Fibroblast of gingiva (primary cell): ENCODE results near the gene C22orf23.
A peak's percentile ranks its signal among the peaks of the same experiment; 100 is the strongest.

Experiments used
- DNase-seq: peaks from one replicate; pipeline ENCODE4 v3.0.0-alpha.2; 2011; ENCODE audit warnings: low read depth

C22orf23 gene

DNA sequence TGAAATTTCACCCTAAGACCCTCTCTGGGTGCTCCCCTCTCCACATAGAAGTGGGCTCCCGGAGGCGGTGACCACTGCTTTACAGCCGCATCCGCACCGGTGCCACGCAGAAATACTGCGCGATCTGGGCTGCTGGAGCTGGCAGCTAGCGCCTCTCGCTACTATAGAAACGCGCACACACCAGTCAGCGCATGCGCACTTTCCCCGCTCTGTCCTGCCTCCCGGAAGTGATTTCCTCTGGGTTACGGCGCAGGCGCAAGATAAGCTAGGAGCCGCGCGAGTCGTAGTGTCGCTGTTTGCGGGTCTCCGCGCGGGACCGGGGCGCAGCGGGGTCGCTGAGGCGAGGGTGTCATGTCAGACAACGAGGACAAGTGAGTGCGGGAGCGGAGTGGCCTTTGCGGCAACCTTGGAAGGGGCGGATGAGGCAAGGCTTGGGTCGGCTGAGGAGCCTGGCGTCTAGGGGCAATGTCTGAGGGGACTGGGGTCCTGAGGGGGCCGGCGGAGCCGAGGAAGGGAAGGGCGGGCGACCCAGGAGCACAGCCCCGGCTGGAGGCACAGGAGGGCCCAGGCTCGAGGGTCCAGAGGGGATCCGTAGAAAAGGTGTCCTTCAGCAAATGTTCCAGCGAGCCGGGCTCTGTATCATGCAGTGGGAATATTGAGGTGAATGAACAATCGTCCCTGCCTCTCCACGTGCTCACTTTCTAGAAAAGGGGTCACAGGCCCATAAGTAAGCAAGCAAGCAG, at the start of gene C22orf23, which contains the start of gene POLR2F:
Gene C22orf23, minus strand, starts transcription at position 165 of the 743 bp plus-strand sequence. CDS start 452 bp downstream, outside the sequence.
Gene POLR2F, plus strand, starts transcription at position 263 of the 743 bp plus-strand sequence. Its CDS starts 89 bp downstream, at position 352.
- DNase-seq = peak; percentile 92

DNA sequence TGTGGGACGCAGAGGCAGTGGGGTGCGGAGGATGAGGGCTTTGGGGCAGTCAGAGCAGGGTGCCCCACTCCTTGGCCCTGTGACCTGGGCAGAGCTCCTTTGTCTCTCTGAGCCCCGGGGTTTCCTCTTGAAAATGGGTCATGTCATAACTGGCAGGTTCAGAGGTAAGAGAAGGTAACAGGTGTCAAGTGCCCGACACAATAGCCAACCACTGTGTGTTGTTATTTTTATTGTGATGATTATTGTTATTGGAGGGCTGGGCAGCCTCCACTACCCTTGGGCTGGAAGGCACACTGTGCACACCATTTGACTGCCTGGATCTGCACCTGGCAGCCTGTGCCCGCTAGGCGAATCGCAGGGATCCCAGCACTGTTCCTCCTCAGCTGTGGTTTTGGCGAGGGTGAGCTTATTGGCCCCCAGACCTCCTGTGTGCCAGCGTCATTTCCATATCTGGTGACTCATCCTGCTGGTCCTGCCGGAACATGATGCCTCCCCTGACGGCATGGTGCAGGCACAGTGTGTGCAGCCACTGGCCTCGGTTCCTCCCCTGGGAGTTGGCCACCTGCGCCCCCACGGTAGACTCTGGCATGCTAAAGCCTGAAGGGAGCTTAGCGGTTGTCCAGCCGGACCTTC, 46.4 kb upstream of the C22orf23 start:
- peak; percentile 67 for DNase-seq

DNA sequence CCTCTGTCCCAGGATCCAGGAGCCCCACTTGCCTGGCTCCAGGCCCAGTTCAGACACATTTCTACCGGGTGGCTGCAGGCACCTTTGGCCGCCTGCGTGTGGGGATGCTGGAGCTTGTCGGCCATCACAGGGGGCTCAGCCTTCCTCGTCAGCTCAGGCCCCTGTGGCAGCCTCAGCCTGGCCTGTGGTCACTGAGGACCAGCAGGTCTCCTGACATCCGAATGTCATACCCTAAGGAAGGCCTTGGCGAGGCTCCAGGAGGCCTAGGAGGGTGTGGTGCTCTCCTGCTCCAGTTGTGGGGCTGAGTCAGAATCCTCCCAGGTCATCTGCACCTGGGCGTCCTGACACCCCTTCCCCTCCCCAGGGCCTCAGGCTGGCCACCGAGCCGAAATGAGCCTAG, 45.8 kb upstream of the C22orf23 start:
- DNase-seq = no peak

DNA sequence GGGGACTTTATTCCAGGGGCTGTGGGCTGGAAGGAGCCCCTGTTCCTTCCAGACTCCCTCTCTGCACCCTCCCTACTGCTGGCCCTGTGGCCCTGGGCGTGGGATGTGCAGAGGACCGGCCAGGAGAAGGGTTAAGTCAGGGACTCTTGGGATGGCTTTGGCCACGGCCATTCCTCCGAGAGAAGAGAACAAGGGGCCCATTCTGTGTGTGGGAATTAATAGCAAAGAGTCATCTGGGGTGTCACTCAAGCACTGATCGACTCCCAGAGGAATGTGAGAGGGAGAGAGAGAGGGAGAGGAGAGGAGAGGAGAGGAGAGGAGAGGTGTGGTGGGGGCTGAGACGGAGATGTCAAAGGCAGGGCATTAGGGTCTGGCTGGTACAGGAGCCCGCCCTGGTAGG, 45.1 kb upstream of the C22orf23 start:
- DNase-seq = no peak

DNA sequence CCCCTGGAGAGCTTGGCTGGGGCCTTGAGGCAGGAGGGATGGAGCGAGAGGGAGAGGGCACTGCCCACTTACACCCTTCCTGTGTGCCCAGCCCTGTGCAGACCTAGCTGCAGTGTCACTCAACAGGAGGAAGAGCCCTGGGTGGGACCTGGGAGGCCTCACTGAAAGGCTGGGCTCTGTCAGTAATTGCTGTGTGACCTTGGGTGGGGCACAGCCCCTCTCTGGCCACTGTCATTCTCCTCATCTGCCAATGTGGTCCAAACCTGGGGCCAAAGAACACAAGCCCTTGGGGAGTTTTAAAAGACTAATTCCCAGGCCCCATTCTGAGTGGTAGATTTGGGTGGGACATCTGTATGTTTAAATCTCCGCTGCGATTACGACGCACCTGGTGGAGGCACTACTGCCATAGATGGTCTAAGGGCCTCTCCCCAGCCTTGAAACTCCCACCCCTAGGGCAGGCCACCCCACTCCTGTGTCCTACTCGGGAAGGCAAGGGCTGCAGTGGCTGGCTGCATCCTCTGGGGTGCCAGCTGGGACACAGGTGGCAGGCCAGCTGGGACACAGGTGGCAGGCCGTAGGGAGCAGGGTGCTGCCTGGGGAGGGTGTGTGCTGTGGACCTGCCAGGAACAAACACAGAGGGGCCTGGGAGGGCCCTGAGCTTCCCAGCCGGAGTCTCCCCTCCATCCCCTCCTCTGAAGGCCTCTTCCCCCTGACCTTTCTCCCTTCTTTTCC, 43.3 kb upstream of the C22orf23 start:
- DNase-seq = no peak

DNA sequence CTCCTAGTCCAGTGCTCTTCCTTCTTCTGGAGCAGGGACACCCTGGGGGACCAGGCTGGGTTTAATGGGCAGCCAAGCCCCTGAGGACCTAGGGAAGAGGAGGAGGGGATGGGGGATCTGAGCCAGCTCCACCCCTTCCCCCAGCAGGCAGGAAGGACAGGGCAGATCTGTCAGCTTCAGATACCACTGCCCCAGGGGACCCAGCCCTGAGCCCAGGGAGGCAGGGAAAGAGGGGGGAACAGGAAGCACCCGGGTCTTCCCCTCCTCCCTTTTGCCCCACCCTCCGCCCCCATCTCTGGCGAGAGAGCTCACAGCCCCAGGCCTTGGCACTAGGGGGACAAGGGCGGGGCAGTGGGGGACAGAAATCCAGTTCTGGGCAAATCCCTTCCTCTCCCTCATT, 42.7 kb upstream of the C22orf23 start:
- no peak for DNase-seq

DNA sequence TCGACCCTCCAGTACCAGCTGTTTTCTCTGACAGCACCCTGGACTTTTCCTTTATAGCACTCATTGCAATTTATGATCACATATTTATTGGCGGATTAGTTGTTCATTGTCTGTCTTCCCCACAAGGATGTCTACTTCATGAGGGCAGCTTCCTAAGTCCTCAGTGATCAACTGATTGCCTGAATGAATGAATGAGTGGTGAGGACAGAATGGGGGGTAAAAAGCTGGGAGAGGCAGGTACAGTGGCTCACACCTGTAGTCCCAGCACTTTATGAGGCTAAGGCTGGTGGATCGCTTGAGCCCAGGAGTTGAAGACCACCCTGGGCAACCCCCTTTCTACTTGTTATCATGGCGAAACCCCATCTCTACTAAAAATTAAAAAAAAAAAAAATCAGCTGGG, 42.1 kb upstream of the C22orf23 start:
- no peak for DNase-seq

DNA sequence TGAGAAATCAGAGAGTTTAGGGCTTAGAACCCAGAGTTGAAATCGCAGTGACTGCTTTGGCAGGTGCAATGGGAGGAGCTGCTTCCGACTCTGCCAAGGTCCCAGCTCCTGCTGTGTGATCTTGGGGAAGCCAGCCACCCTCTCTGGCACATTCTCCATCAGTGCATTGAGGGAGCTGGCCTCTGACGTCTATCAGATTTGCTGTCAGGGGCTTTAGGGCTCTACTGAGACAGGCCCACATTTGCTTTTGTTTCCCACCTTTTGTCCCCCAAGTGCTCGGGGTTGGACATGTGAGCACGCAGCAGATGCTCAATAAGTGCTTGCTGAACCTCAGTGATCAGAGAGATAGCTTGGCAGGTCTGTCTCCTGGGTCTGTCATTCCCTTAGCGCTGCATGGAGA, 41.6 kb upstream of the C22orf23 start:
- DNase-seq = no peak

DNA sequence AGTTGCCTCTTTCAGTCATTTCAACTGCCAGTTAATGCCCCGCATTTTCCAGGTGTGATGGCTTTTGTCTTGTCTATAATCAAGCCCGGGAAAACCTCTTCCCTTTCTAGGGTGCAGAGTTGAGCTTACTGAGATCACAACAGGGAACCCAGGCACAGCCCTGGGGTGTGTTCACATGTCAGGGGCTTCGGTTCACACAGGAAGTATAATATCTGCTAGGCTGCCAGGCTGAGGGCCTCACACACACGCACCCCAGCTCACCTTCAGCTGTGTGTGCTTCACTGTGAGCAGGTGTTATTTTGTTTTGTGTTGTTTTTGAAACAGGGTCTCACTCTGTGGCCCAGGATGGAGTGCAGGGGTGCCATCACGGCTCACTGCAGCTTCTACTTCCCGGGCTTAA, 40.6 kb upstream of the C22orf23 start:
- DNase-seq = no peak

DNA sequence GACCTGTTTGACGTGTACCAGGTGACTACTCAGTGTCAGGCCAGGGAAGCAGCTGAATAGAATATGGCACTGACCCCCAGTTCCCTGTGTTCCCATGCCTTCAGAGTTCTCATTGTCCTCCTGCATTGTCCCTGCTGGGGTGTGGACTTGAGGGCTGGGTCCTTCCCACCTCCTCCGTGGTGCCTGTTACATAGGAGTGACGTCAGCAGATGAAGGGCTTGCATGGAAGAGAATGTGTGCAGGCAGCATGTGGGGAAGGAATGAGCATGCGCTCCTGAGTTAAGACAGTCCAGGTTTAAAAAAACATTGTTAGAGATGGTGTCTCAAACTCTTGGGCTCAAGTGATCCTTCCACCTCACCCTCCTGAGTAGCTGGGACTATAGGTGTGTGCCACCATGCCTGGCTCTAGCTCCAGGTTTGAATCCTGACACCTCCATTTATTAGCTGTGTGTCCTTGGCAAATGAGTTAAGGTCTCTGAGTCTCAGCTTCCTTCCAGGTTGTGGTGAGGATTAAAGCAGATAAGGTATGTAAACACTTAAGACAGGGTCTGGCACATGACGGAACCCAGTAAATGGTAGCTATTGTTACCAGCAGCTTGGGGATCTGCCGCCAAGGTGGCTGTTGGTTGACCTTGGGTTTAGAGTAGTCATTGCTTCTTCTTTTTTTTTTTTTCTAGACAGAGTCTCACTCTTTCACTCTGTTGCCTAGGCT, 38.5 kb upstream of the C22orf23 start:
- no peak for DNase-seq

DNA sequence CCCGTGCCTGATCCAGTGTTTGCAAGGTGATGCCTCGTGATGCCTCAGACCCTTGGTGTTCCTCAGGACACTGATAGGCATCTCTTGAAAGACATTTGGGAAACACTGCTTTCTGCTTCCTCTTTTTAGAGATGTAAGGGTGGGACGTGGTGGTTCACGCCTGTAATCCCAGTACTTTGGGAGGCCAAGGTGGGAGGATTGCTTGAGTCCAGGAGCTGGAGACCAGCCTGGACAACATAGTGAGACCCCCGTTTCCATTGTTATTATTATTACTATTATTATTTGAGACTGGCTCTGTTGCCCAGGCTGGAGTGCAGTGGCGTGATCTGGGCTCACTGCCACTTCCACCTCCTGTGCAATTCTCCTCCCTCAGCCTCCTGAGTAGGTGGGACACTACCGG, 37.5 kb upstream of the C22orf23 start:
- no peak for DNase-seq

DNA sequence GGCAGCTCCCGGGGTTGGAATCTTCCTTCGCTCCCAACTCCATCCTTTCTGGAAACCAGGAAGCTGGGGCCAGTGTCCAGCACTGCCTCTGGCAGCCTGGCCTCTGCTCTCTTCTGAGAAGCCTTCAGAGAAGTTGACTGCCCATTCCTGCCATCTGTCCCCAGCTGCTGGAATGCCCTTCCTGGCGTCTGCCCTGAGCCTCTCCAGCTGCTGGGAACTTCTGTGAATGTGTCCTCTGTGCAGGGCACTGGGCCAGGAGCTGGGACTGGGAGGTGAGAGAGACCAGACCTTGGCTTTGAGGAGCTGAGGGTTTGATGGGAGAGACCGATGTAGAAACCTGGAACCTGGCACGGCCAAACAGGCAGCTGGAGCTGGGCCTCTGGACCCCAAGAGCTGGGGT, 36.9 kb upstream of the C22orf23 start:
- no peak for DNase-seq

DNA sequence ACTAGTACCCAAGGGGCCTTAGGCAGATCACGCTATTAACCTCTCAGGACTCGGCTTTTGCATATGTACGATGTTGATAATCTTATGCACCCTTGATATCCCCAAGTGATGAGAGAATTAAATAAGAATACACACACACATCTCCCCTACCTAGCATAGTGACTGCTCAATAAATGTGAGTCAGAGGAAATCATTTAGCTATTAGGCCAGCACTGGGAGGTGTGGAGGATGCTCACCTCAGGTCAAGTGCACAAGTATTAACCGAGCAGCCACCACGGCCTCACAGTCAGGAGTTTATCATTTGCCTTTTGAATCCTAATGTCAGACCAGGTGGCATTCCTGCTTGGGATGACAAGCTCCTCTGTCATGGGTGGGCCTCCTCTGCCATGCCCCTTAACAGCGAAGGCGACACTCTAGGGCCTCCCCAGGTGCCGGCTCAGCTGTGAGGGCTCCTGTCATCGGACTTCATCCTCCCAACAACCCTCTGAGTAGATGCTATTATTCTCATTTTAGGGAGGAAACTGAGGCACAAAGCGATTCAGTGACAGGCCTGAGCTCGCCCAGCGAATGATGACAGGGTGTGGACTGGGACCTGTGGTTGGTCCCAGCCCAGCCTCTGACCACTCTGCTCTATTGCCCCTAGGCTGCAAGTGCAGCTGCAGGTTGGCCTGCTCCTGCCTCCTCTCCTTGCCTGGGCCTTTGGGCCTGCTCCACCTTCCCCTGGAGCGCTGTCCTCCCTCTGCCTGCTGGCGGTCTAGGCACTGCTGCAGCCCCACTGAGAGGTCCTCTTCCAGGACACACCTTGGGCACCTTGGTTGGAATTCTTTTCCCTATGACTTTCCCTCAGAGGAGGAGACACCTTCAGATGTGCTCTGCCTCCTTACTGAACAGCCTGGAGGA, 36.0 kb upstream of the C22orf23 start:
- no peak for DNase-seq

DNA sequence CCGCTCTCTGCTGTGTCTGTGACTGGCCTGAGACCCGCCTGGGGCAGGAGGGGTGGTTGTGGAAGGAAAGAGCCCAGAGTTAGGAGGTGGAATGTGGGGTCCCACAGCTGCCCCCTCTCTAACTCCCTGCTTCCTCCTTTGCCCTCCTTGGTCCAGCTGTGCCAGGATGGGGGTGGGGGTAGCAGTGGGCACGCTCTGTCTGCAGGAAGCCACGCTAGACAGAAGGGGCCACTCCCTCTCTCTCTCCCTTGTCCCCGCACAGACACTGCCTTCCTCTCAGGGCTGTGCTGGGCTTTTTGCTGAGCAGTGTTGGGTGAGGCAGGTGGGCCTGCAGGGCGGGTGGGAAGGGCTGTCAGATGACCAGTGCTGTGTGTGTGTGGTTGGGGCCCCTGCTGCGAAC, 33.0 kb upstream of the C22orf23 start:
- no peak for DNase-seq

DNA sequence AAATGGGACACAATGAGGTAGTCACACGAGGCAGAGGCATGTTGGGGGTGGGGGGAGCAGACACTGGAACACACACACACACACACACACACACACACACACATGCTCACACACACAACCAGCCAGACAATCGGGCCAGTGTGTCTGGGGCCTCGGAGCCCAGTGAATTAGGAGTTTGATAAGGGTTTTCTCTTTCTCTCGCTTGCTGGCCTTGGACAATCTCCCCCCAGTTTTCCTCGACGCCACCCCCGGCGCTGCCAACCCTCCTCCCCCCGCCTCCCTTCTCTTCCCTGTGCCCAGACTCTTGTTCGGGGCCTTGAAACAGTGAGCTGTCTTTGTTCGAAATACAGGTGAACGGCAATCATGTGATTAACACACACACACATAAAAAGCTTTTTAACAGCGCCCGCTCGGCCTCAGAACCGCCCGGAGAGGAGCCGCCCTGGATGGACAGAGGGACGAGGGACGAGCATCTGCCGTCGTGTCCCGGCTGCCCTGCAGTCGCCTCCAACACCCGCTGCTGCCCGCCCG, 32.4 kb upstream of the C22orf23 start:
- no peak for DNase-seq

DNA sequence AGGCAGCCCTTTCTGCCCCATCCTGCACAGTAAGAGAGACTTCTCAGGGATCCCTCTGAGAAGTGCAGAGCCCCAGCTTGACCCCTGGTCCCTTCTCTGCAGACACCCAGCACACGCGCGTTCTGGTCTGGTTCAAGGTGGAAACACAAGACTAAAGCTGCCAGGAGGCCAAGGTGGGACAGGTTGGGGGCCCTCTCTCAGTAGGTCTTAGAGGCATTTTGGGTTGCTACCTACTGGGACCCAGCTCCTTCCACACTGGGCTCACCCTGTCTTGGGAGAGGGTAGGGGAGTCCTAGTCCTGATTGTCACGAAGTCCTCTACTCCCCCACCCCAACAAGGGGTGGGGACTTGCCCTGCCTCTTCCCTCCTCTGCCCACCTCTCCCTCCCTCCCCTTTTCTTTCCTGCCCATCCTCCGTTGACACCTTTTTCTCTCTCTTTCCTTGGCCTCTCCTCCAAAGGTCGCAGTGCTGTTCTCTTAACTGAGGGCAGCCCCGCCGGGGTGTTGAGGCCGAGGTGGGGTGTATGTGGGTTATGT, 31.7 kb upstream of the C22orf23 start:
- DNase-seq = no peak

DNA sequence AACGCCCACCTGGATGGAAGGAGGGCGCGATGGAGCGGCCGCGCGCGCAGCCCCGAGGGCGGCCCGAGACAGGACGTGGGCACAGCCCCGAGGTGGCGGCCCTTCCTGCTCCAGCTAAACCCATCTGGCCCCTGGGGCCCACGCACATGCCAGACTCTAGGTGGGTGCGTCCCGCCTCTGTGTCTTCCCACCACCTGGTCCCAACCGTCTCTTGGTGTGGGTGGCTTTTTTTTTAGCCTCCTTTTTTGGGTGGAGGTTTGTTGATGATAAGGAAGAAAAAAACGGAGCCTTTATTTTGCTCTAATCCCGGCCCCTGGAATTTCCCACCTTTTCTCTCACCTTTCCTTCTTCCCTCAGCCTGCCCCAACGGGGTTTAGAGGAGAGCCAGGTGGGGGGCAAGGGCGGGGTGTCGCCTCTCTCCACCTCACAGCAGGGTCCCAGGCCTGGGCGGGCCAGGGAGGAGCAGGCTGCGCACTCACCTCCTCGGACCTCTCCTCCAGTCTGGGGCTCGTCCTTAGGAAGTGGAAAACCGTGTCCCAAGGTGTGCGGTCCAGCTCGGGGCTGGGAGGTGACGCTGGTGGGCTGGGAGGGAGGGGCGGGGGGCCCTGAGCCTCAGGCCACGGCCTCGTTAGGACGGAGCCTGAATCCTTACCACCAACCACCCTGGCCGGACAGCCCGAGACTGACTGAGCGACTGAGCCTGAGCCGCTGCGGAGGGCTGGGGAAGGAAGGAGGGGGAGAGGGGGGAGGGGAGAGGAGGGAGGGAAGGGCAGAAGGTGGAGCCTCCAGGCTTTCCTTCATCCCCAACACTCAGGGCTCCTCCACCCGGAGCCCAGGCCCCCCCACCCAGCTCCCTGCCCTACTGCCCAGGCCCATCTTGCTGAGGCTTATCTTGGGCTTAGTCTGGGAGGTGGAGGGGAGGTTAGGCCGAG, 30.7 kb upstream of the C22orf23 start, which contains the start of gene SOX10:
Gene SOX10, minus strand, starts transcription at position 696 of the 932 bp plus-strand sequence. CDS start 771 bp downstream, outside the sequence.
- DNase-seq = no peak

DNA sequence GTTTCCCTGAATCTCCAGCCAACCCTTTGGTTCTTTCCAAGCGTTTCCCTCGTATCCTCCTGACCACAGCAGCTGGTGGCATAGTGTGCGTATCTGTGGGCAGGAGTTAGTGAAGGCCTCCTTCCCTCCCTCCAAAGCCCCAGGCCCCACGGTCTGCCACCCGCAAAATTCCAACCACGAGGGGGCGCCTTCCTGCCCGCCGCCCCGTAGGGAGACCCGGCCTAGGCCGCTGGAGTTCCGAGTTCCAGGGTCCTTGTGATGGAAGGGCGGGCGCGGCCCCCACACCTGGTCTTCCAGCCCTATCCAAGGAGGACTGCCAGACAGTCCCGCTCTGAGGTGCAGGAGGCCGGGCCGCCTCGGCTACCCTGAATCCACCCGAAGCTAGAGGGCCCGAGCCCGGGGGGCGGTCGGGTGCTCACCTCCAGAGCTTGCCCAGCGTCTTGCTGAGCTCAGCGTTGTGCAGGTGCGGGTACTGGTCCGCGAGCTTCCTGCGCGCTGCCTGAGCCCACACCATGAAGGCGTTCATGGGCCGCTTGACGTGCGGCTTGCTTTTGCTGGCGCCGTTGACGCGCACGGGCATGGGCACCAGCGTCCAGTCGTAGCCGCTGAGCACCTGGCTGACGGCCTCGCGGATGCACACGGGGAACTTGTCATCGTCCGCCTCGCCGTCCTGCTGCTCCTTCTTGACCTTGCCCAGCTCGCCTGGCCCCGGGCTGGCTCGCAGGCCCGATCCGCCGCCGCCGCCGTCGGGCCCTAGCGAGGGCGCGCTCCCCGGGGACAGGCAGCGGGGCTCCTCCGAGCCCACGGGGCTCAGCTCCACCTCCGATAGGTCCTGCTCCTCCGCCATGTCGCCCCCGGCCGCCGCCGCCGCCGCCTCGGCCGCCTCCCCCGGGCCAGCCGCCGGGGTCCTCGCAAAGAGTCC, 29.8 kb upstream of the C22orf23 start:
- no peak for DNase-seq
